Progenitor cell of endocrine pancreas (in vitro differentiated cells): ENCODE results near the gene SAFB. TPM values are rescaled to one million over a fixed set of nuclear protein-coding genes. Genes with fewer than 3 reads are reported as not detected.

Experiments used
- DNase-seq: peaks from one replicate; pipeline ENCODE4 v3.0.0; 2021; ENCODE audit warnings: low spot score; ENCODE audit not compliant: unreplicated experiment
- H3K27ac Mint-ChIP-seq: 2 replicates; pipeline ENCODE4 v1.8.0; 2021; ENCODE audit warnings: mild to moderate bottlenecking, moderate library complexity, mixed read lengths
- H3K27me3 Mint-ChIP-seq: 2 replicates; pipeline ENCODE4 v1.8.0; 2021; ENCODE audit warnings: mixed read lengths
- H3K36me3 Mint-ChIP-seq: 2 replicates; pipeline ENCODE4 v1.8.0; 2022; ENCODE audit warnings: mixed read lengths; ENCODE audit not compliant: insufficient read depth
- H3K4me1 Mint-ChIP-seq: 2 replicates; pipeline ENCODE4 v1.8.0; 2021; ENCODE audit warnings: low read depth, mixed read lengths
- H3K4me3 Mint-ChIP-seq: 2 replicates; pipeline ENCODE4 v1.8.0; 2021; ENCODE audit warnings: low read depth, mild to moderate bottlenecking, moderate library complexity, mixed read lengths
- H3K9me3 Mint-ChIP-seq: 2 replicates; pipeline ENCODE4 v1.8.0; 2021; ENCODE audit warnings: low read depth, mixed read lengths
- CTCF ChIP-seq: fragments of 200-600 bp; sonication (generic); IDR thresholded peaks from one replicate; pipeline ENCODE4 v1.5.0; 2021; ENCODE audit warnings: antibody characterized with exemption, mild to moderate bottlenecking; ENCODE audit not compliant: unreplicated experiment
- total RNA-seq: library from RNA; stranded (reverse); gene quantifications from 2 replicates; pipeline ENCODE4 v1.2.1, GENCODE V29; 2021

Gene SAFB
- total RNA-seq, 1 donor from 2014 or later: 169 TPM

GRCh38 chr19:5592531-5593342 is 30.1 kb upstream of the SAFB start:
- TF ChIP-seq CTCF: no peak
- no peaks in the 10 kb centered on the region for H3K27me3 Mint-ChIP-seq
- no peak overlapping the region for H3K4me3 Mint-ChIP-seq
- DNase-seq: no peak
- peaks cover 25% of the 10 kb centered on the region for H3K36me3 Mint-ChIP-seq
- no peak overlapping the region for H3K27ac Mint-ChIP-seq
- no peaks in the 10 kb centered on the region for H3K9me3 Mint-ChIP-seq
- H3K4me1 Mint-ChIP-seq: no peaks in the 10 kb centered on the region

- H3K27ac Mint-ChIP-seq: no peak overlapping the region
- H3K4me3 Mint-ChIP-seq: no peak overlapping the region
- H3K9me3 Mint-ChIP-seq: no peaks in the 10 kb centered on the region
- no peaks in the 10 kb centered on the region for H3K4me1 Mint-ChIP-seq
- peaks cover 27% of the 10 kb centered on the region for H3K36me3 Mint-ChIP-seq
- DNase-seq: no peak
- no peak for TF ChIP-seq CTCF
- no peaks in the 10 kb centered on the region for H3K27me3 Mint-ChIP-seq
Measured at GRCh38 chr19:5593343-5594255, 29.3 kb upstream of the SAFB start.

- Mint-ChIP-seq H3K27ac (no peak overlapping the region), H3K9me3 (no peaks in the 10 kb centered on the region), H3K36me3 (peaks cover 31% of the 10 kb centered on the region), H3K4me1 (no peaks in the 10 kb centered on the region), H3K4me3 (no peak overlapping the region), H3K27me3 (no peaks in the 10 kb centered on the region)
- TF ChIP-seq CTCF: no peak
- no peak for DNase-seq
Measured at GRCh38 chr19:5594521-5594950, 28.3 kb upstream of the SAFB start.

- Mint-ChIP-seq H3K27ac (no peak overlapping the region), H3K36me3 (peaks cover 32% of the 10 kb centered on the region), H3K27me3 (no peaks in the 10 kb centered on the region)
Measured at GRCh38 chr19:5595129-5595528, 27.8 kb upstream of the SAFB start.

More at GRCh38 chr19:5595129-5595528, 27.8 kb upstream of the SAFB start:
- Mint-ChIP-seq H3K9me3 (no peaks in the 10 kb centered on the region), H3K4me1 (no peaks in the 10 kb centered on the region), H3K4me3 (no peak overlapping the region)
- no peak for DNase-seq
- TF ChIP-seq CTCF: no peak
